ENCODE results near the gene CST9. TPM values are rescaled to one million over a fixed set of nuclear protein-coding genes. Genes with fewer than 3 reads are reported as not detected.
"Not testable (repeated sequence)": the region's sequence is repeated elsewhere in the genome, so short reads cannot be mapped to it uniquely, and the experiment has no call there.

CST9 gene
- total and polyA plus RNA-seq, 2 of the 13 experiments (the other 11 are each of a cell fraction or from before 2014, with no cell fraction given): 0.07 TPM; not detected in 1

DNA sequence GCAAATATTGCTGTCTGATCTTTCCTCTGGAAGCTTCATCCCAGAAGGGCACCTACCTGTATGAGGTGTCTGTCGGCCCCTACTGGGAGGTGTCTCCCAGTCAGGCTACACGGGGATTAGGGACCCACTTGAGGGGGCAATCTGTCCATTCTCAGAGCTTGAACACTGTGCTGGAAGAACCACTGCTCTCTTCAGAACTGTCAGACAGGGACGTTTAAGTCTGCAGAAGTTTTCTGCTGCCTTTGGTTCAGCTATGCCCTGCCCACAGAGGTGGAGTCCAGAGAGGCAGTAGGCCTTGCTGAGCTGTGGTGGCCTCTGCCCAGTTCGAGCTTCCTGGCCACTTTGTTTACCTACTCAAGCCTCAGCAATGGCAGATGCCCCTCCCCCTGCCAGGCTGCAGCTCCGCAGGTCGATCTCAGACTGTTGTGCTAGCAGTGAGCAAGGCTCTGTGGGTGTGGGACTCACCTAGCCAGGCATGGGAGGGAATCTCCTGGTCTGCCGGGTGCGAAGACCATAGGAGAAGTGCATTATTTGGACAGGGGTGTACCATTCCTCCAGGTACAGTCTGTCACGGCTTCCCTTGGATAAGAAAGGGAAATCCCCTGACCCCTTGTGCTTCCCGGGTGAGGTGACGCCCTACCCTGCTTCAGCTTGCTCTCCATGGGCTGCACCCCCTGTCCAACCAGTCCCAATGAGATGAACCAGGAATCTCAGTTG, 15.1 kb upstream of the CST9 start (continued):
- TF ChIP-seq CTCF (CRISPR knock-in tag; IDR thresholded peaks at IDR 0.05) (peak; percentile 60), ZNF652 (CRISPR knock-in tag; IDR thresholded peaks at IDR 0.05; ENCODE audit: borderline replicate concordance, low read depth) (peak; percentile 45; the same call in 1 of the 2 replicates), ZNF687 (CRISPR knock-in tag; IDR thresholded peaks at IDR 0.05) (peak; percentile 95), ZMYM4 (CRISPR knock-in tag; IDR thresholded peaks at IDR 0.05) (peak; percentile 90), SRY (CRISPR knock-in tag; IDR thresholded peaks at IDR 0.05) (peak; percentile 59; the same call in 1 of the 2 replicates), WIZ (CRISPR knock-in tag; IDR thresholded peaks at IDR 0.05) (0 out of 2 replicates have a peak, but pooled peaks have one; percentile 46), HDAC1 (CRISPR knock-in tag; IDR thresholded peaks at IDR 0.05) (peak; percentile 90), REPIN1 (CRISPR knock-in tag; IDR thresholded peaks at IDR 0.05; ENCODE audit: borderline replicate concordance, low read depth) (peak; percentile 59; the same call in 1 of the 2 replicates), GATAD2A (CRISPR knock-in tag; IDR thresholded peaks at IDR 0.05) (peak; percentile 94), NFATC3 (CRISPR knock-in tag; IDR thresholded peaks at IDR 0.05) (0 out of 2 replicates have a peak, but pooled peaks have one; percentile 55), RXRB (CRISPR knock-in tag; IDR thresholded peaks at IDR 0.05; ENCODE audit: borderline replicate concordance) (peak; percentile 65)
- TF ChIP-seq, protein P1, sequence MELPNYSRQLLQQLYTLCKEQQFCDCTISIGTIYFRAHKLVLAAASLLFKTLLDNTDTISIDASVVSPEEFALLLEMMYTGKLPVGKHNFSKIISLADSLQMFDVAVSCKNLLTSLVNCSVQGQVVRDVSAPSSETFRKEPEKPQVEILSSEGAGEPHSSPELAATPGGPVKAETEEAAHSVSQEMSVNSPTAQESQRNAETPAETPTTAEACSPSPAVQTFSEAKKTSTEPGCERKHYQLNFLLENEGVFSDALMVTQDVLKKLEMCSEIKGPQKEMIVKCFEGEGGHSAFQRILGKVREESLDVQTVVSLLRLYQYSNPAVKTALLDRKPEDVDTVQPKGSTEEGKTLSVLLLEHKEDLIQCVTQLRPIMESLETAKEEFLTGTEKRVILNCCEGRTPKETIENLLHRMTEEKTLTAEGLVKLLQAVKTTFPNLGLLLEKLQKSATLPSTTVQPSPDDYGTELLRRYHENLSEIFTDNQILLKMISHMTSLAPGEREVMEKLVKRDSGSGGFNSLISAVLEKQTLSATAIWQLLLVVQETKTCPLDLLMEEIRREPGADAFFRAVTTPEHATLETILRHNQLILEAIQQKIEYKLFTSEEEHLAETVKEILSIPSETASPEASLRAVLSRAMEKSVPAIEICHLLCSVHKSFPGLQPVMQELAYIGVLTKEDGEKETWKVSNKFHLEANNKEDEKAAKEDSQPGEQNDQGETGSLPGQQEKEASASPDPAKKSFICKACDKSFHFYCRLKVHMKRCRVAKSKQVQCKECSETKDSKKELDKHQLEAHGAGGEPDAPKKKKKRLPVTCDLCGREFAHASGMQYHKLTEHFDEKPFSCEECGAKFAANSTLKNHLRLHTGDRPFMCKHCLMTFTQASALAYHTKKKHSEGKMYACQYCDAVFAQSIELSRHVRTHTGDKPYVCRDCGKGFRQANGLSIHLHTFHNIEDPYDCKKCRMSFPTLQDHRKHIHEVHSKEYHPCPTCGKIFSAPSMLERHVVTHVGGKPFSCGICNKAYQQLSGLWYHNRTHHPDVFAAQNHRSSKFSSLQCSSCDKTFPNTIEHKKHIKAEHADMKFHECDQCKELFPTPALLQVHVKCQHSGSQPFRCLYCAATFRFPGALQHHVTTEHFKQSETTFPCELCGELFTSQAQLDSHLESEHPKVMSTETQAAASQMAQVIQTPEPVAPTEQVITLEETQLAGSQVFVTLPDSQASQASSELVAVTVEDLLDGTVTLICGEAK (IDR thresholded peaks at IDR 0.05): not testable (repeated sequence)
- TF ChIP-seq, protein P1 (CRISPR knock-in tag; IDR thresholded peaks at IDR 0.05): peak; percentile 71
- TF ChIP-seq, protein P2, sequence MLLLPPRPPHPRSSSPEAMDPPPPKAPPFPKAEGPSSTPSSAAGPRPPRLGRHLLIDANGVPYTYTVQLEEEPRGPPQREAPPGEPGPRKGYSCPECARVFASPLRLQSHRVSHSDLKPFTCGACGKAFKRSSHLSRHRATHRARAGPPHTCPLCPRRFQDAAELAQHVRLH (CRISPR knock-in tag; IDR thresholded peaks at IDR 0.05; ENCODE audit: borderline replicate concordance, low read depth): 0 out of 2 replicates have a peak, but pooled peaks have one; percentile 45

Data from HepG2 (cell line).